NCI-H1417 treated with DMSO at 0.1 percent for 48 hours (cell line): ENCODE results near the gene TRIO.

Experiments
- DNase-seq: peaks from one replicate; lab custom pipeline; 2025; lab: John Stamatoyannopoulos, UW

The TRIO gene

GRCh38 chr5:14557203-14557770 lies 414.1 kb downstream of the TRIO start:
- no peak for DNase-seq

- no peak for DNase-seq
These were observed 414.8 kb downstream of the TRIO start for GRCh38 chr5:14557791-14558415.
